ENCODE results near the gene MRPL24. TPM values are rescaled to one million over a fixed set of nuclear protein-coding genes. Genes with fewer than 3 reads are reported as not detected.

The MRPL24 gene
- total and polyA plus RNA-seq, 2 of the 13 experiments (the other 11 are each of a cell fraction or from before 2014, with no cell fraction given): 38.1 to 42.9 TPM

DNA sequence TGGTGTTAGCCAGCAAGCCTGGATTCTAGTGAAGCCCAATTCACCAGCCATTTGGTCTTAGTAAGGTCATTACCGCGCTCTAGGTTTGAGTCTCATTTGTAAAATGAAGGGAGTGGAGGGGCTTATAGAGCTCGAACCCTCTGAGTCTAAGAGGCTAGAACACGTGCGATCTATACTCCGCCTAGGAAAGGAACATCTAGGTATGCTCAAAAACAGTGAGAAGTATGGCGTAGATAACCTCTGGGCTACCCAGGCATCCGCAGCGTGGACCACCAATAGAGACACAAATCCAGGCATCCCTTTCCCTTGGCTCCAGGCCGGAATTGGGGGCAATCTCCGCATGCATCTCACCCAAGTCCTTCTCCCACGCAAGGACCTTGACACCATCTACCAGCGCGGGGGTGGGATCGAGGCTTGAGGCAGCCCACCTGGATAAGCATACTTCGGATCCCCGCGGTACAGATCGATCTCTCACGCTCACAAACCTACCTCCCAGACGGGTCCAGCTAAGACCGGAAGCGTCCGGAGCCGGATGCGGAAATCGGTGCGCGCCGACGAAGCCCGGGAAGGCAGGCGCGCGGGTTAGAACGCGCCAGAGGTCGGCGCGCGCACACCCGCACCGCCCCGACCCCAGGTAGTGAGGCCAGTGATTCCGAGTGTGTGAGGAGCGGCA lies 12.8 kb downstream of the MRPL24 start, which contains the start of gene METTL25B (continued):
- TF ChIP-seq, protein P1, sequence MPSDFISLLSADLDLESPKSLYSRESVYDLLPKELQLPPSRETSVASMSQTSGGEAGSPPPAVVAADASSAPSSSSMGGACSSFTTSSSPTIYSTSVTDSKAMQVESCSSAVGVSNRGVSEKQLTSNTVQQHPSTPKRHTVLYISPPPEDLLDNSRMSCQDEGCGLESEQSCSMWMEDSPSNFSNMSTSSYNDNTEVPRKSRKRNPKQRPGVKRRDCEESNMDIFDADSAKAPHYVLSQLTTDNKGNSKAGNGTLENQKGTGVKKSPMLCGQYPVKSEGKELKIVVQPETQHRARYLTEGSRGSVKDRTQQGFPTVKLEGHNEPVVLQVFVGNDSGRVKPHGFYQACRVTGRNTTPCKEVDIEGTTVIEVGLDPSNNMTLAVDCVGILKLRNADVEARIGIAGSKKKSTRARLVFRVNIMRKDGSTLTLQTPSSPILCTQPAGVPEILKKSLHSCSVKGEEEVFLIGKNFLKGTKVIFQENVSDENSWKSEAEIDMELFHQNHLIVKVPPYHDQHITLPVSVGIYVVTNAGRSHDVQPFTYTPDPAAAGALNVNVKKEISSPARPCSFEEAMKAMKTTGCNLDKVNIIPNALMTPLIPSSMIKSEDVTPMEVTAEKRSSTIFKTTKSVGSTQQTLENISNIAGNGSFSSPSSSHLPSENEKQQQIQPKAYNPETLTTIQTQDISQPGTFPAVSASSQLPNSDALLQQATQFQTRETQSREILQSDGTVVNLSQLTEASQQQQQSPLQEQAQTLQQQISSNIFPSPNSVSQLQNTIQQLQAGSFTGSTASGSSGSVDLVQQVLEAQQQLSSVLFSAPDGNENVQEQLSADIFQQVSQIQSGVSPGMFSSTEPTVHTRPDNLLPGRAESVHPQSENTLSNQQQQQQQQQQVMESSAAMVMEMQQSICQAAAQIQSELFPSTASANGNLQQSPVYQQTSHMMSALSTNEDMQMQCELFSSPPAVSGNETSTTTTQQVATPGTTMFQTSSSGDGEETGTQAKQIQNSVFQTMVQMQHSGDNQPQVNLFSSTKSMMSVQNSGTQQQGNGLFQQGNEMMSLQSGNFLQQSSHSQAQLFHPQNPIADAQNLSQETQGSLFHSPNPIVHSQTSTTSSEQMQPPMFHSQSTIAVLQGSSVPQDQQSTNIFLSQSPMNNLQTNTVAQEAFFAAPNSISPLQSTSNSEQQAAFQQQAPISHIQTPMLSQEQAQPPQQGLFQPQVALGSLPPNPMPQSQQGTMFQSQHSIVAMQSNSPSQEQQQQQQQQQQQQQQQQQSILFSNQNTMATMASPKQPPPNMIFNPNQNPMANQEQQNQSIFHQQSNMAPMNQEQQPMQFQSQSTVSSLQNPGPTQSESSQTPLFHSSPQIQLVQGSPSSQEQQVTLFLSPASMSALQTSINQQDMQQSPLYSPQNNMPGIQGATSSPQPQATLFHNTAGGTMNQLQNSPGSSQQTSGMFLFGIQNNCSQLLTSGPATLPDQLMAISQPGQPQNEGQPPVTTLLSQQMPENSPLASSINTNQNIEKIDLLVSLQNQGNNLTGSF (CRISPR knock-in tag; IDR thresholded peaks at IDR 0.05): no peak
- TF ChIP-seq, protein P2, sequence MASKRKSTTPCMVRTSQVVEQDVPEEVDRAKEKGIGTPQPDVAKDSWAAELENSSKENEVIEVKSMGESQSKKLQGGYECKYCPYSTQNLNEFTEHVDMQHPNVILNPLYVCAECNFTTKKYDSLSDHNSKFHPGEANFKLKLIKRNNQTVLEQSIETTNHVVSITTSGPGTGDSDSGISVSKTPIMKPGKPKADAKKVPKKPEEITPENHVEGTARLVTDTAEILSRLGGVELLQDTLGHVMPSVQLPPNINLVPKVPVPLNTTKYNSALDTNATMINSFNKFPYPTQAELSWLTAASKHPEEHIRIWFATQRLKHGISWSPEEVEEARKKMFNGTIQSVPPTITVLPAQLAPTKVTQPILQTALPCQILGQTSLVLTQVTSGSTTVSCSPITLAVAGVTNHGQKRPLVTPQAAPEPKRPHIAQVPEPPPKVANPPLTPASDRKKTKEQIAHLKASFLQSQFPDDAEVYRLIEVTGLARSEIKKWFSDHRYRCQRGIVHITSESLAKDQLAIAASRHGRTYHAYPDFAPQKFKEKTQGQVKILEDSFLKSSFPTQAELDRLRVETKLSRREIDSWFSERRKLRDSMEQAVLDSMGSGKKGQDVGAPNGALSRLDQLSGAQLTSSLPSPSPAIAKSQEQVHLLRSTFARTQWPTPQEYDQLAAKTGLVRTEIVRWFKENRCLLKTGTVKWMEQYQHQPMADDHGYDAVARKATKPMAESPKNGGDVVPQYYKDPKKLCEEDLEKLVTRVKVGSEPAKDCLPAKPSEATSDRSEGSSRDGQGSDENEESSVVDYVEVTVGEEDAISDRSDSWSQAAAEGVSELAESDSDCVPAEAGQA (IDR thresholded peaks at IDR 0.05; ENCODE audit: low read depth): no peak
- TF ChIP-seq, protein P2 (CRISPR knock-in tag; IDR thresholded peaks at IDR 0.05; ENCODE audit: borderline replicate concordance): no peak
- TF ChIP-seq ZNF225 (CRISPR knock-in tag; IDR thresholded peaks at IDR 0.05) (0 out of 2 replicates have a peak, but pooled peaks have one; percentile 70), ZSCAN25 (CRISPR knock-in tag; IDR thresholded peaks at IDR 0.05) (0 out of 2 replicates have a peak, but pooled peaks have one; percentile 24), SAP130 (CRISPR knock-in tag; IDR thresholded peaks at IDR 0.05; ENCODE audit: low read depth) (peak; percentile 68), NFYB (CRISPR knock-in tag; IDR thresholded peaks at IDR 0.05) (no peak), ZZZ3 (CRISPR knock-in tag; IDR thresholded peaks at IDR 0.05; ENCODE audit: borderline replicate concordance) (no peak; the same call in 1 of the 2 replicates), DBP (CRISPR knock-in tag; IDR thresholded peaks at IDR 0.05; ENCODE audit: not compliant biosample characterization) (no peak), ZNF432 (CRISPR knock-in tag; IDR thresholded peaks at IDR 0.05; ENCODE audit: borderline replicate concordance) (no peak), SIN3A (IDR thresholded peaks at IDR 0.05; ENCODE audit: borderline replicate concordance, low read depth, low read length) (peak; percentile 72; the same call in 1 of the 2 replicates), KDM2A (CRISPR knock-in tag; IDR thresholded peaks at IDR 0.05; ENCODE audit: borderline replicate concordance, low read depth) (peak; percentile 57)
- TF ChIP-seq, protein P3, sequence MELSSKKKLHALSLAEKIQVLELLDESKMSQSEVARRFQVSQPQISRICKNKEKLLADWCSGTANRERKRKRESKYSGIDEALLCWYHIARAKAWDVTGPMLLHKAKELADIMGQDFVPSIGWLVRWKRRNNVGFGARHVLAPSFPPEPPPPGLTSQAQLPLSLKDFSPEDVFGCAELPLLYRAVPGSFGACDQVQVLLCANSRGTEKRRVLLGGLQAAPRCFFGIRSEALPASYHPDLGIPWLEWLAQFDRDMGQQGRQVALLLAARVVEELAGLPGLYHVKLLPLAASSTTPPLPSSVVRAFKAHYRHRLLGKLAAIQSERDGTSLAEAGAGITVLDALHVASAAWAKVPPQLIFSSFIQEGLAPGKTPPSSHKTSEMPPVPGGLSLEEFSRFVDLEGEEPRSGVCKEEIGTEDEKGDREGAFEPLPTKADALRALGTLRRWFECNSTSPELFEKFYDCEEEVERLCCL (CRISPR knock-in tag; IDR thresholded peaks at IDR 0.05; ENCODE audit: borderline replicate concordance): no peak
- TF ChIP-seq, protein P4, sequence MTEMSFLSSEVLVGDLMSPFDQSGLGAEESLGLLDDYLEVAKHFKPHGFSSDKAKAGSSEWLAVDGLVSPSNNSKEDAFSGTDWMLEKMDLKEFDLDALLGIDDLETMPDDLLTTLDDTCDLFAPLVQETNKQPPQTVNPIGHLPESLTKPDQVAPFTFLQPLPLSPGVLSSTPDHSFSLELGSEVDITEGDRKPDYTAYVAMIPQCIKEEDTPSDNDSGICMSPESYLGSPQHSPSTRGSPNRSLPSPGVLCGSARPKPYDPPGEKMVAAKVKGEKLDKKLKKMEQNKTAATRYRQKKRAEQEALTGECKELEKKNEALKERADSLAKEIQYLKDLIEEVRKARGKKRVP (CRISPR knock-in tag; IDR thresholded peaks at IDR 0.05): no peak

Measured in HepG2 (cell line).